Neural progenitor cell (in vitro differentiated cells): ENCODE data around the gene DYNLT1. TPM values are rescaled to one million over a fixed set of nuclear protein-coding genes. Genes with fewer than 3 reads are reported as not detected.
"Not testable (repeated sequence)": the region's sequence is repeated elsewhere in the genome, so short reads cannot be mapped to it uniquely, and the experiment has no call there.

Source experiments
- DNase-seq: peaks from one replicate; pipeline ENCODE4 v3.0.0-alpha.2; 2016; ENCODE audit warnings: low spot score
- H2AFZ ChIP-seq: fragments of 200-600 bp; sonication (generic); replicated peaks from 2 replicates; pipeline ENCODE4 v1.6.1; 2016; ENCODE audit warnings: antibody characterized with exemption
- H3F3A ChIP-seq: fragments of 200-600 bp; sonication (generic); 2 replicates; pipeline ENCODE4 v1.6.1; 2016; ENCODE audit warnings: antibody characterized with exemption, low read depth
- H3K27ac ChIP-seq: fragments of 200-600 bp; sonication (generic); 2 replicates; pipeline ENCODE4 v1.5.1; 2016; ENCODE audit warnings: mild to moderate bottlenecking
- H3K27me3 ChIP-seq: fragments of 200-600 bp; sonication (generic); 2 replicates; pipeline ENCODE4 v1.6.1; 2016; ENCODE audit warnings: mild to moderate bottlenecking, moderate library complexity
- H3K36me3 ChIP-seq: fragments of 200-600 bp; sonication (generic); 2 replicates; pipeline ENCODE4 v1.5.1; 2016
- H3K4me1 ChIP-seq: fragments of 200-600 bp; sonication (generic); 2 replicates; pipeline ENCODE4 v1.6.1; 2016; ENCODE audit warnings: mixed run types
- H3K4me2 ChIP-seq: fragments of 200-600 bp; sonication (generic); 2 replicates; pipeline ENCODE4 v1.6.1; 2016
- H3K4me3 ChIP-seq: fragments of 200-600 bp; sonication (generic); 2 replicates; pipeline ENCODE4 v1.5.1; 2016
- H3K79me2 ChIP-seq: fragments of 200-600 bp; sonication (generic); 2 replicates; pipeline ENCODE4 v1.6.1; 2016; ENCODE audit warnings: low read depth
- H3K9ac ChIP-seq: fragments of 200-600 bp; sonication (generic); 2 replicates; pipeline ENCODE4 v1.6.1; 2016
- H3K9me3 ChIP-seq: fragments of 200-600 bp; sonication (generic); 2 replicates; pipeline ENCODE4 v1.5.1; 2016; ENCODE audit warnings: low read depth
- H4K20me1 ChIP-seq: fragments of 200-600 bp; sonication (generic); 2 replicates; pipeline ENCODE4 v1.6.1; 2016; ENCODE audit warnings: low read depth
- H3K27ac Mint-ChIP-seq: 3 replicates; pipeline ENCODE4 v1.8.0; 2021; ENCODE audit warnings: mixed read lengths
- H3K27me3 Mint-ChIP-seq: 2 replicates; pipeline ENCODE4 v1.8.0; 2022; ENCODE audit warnings: low read depth, mild to moderate bottlenecking, inconsistent platforms, moderate library complexity, mixed read lengths; ENCODE audit not compliant: insufficient read depth
- H3K36me3 Mint-ChIP-seq: 3 replicates; pipeline ENCODE4 v1.8.0; 2021; ENCODE audit warnings: mixed read lengths
- H3K4me1 Mint-ChIP-seq: 3 replicates; pipeline ENCODE4 v1.8.0; 2021; ENCODE audit warnings: mixed read lengths
- H3K4me3 Mint-ChIP-seq: 3 replicates; pipeline ENCODE4 v1.8.0; 2021; ENCODE audit warnings: mild to moderate bottlenecking, moderate library complexity, mixed read lengths
- H3K9me3 Mint-ChIP-seq: 3 replicates; pipeline ENCODE4 v1.8.0; 2020; ENCODE audit warnings: mixed read lengths
- EZH2 ChIP-seq: fragments of 200-600 bp; sonication (generic); IDR thresholded peaks from 2 replicates; pipeline ENCODE4 v1.6.1; 2017; ENCODE audit warnings: antibody characterized with exemption, mild to moderate bottlenecking, moderate library complexity
- EZH2phosphoT487 ChIP-seq: fragments of 200-600 bp; sonication (generic); IDR thresholded peaks from 2 replicates; pipeline ENCODE4 v1.6.1; 2017; ENCODE audit warnings: antibody characterized with exemption
- total RNA-seq: library from RNA; depleted of rRNA; stranded (reverse); fragments of >200 nt; gene quantifications from 2 replicates; pipeline ENCODE4 v1.2.3, GENCODE V29; 2015; ENCODE audit warnings: low replicate concordance
- TF ChIP-seq, protein P1 (sequence below): fragments of 200-600 bp; sonication (generic); IDR thresholded peaks from 2 replicates; pipeline ENCODE4 v1.5.1; 2017; ENCODE audit warnings: antibody characterized with exemption, mild to moderate bottlenecking

DYNLT1 gene
- total RNA-seq, 1 donor from 2014 or later = 82.8 TPM

DNA sequence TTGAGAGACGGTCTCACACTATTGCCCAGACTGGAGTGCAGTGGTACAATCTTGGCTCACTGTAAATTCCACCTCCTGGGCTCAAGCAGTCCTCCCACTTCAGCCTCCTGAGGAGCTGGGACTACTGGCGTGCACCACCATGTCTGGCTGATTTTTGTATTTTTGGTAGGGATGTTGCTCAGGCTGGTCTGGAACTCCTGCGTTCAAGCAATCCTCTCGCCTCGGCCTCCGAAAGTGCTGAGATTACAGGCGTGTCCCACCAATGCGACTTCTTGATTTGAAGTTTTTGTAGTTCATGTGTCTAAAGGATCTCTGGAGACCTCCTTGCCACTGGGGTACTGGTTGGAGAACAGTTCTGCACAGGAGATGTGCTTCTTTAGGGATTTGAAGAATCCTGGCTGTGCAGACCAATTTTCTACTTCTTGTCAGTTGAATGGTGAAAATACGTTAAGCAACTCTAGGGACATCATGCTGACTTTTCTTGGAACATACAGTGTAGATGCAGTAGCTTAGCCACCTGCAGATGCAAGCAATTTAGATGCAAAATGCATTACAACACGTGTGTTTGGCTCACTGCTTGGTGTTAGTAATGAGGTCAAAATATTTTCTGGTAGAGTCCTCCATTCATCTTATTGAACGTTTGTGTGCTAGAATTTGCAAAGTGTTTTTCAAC is 33.5 kb upstream of the DYNLT1 start:
- Mint-ChIP-seq H3K4me1 (peaks cover 6% of the 10 kb centered on the region), H3K36me3 (no peaks in the 10 kb centered on the region), H3K27me3 (peaks cover 7% of the 10 kb centered on the region), H3K4me3 (no peak overlapping the region), H3K9me3 (peaks cover 6% of the 10 kb centered on the region), H3K27ac (no peak overlapping the region)
- Histone ChIP-seq H3K36me3 (no peaks in the 10 kb centered on the region), H4K20me1 (no peaks in the 10 kb centered on the region), H3K4me3 (no peak overlapping the region), H3K9me3 (no peaks in the 10 kb centered on the region), H3K27ac (no peak overlapping the region), H3F3A (no peaks in the 10 kb centered on the region), H3K4me2 (no peak overlapping the region), H3K9ac (no peak overlapping the region), H3K79me2 (no peaks in the 10 kb centered on the region), H2AFZ (no peak overlapping the region), H3K27me3 (no peaks in the 10 kb centered on the region), H3K4me1 (no peaks in the 10 kb centered on the region)
- no peak for TF ChIP-seq EZH2phosphoT487
- no peak for DNase-seq

DNA sequence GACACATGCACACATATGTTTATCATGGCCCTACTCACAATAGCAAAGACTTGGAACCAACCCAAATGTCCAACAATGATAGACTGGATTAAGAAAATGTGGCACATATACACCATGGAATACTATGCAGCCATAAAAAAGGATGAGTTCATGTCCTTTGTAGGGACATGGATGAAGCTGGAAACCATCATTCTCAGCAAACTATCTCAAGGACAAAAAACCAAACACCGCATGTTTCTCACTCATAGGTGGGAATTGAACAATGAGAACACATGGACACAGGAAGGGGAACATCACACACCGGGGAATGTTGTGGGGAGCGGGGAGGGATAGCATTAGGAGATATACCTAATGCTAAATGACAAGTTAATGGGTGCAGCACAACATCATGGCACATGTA is 32.6 kb upstream of the DYNLT1 start:
- not testable (repeated sequence) for H3K9me3 Mint-ChIP-seq, H3K27ac ChIP-seq, H2AFZ ChIP-seq, H3K79me2 ChIP-seq, H4K20me1 ChIP-seq, H3K9me3 ChIP-seq, H3K9ac ChIP-seq, H3F3A ChIP-seq, H3K4me1 Mint-ChIP-seq, H3K4me2 ChIP-seq, H3K4me1 ChIP-seq, H3K36me3 ChIP-seq, H3K36me3 Mint-ChIP-seq, DNase-seq, H3K4me3 ChIP-seq, H3K27ac Mint-ChIP-seq, H3K4me3 Mint-ChIP-seq, H3K27me3 Mint-ChIP-seq, H3K27me3 ChIP-seq

DNA sequence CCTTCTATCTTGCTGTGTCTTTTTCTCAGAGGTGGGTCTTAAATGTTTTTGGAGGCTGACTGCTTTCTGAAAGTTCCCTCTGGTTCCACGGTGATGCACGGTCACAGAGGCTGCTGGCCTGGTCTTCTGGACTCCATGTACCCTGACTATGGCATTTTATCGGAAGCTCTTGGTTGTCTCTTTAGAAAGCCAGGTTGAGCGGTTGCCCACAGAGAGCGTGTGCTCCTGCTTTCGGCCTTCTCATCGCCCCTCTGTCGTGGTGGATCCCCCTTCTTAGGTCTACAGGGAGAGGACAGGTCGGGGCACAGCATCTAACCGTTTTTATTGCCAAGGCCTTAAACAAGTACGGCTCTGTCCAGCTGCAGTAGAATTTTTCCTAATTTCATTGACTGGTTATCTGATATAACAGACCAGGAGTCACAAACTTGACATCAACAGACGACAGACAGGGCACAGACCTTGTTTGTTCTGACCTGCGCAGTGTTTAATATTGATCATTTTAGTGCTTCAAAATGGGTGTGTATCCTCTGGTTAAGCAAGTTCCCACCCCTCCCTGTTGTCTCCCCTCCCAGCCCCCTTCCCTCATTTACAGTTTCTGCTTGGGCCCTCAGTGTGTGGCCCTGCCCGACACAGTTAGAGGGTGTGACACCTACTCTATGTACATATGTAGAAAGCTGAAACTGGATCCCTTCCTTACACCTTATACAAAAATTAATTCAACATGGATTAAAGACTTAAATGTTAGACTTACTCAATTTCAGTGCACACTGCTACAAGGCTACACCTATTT is 30.0 kb upstream of the DYNLT1 start:
- H2AFZ ChIP-seq = no peak overlapping the region
- H3K9me3 ChIP-seq = no peaks in the 10 kb centered on the region
- DNase-seq = no peak
- H3K36me3 ChIP-seq = no peaks in the 10 kb centered on the region
- no peaks in the 10 kb centered on the region for H3K4me1 ChIP-seq
- no peak overlapping the region for H3K4me3 ChIP-seq
- H3K27ac ChIP-seq = no peak overlapping the region
- no peak overlapping the region for H3K4me3 Mint-ChIP-seq
- TF ChIP-seq EZH2phosphoT487 = no peak
- TF ChIP-seq EZH2 = no peak
- TF ChIP-seq, protein P1, sequence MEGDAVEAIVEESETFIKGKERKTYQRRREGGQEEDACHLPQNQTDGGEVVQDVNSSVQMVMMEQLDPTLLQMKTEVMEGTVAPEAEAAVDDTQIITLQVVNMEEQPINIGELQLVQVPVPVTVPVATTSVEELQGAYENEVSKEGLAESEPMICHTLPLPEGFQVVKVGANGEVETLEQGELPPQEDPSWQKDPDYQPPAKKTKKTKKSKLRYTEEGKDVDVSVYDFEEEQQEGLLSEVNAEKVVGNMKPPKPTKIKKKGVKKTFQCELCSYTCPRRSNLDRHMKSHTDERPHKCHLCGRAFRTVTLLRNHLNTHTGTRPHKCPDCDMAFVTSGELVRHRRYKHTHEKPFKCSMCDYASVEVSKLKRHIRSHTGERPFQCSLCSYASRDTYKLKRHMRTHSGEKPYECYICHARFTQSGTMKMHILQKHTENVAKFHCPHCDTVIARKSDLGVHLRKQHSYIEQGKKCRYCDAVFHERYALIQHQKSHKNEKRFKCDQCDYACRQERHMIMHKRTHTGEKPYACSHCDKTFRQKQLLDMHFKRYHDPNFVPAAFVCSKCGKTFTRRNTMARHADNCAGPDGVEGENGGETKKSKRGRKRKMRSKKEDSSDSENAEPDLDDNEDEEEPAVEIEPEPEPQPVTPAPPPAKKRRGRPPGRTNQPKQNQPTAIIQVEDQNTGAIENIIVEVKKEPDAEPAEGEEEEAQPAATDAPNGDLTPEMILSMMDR = no peak
- no peak overlapping the region for H3K4me2 ChIP-seq
- H3K79me2 ChIP-seq = no peaks in the 10 kb centered on the region
- no peaks in the 10 kb centered on the region for H4K20me1 ChIP-seq
- peaks cover 6% of the 10 kb centered on the region for H3K4me1 Mint-ChIP-seq
- H3F3A ChIP-seq = no peaks in the 10 kb centered on the region
- H3K36me3 Mint-ChIP-seq = no peaks in the 10 kb centered on the region
- H3K9ac ChIP-seq = no peak overlapping the region
- H3K9me3 Mint-ChIP-seq = peaks cover 6% of the 10 kb centered on the region
- no peak overlapping the region for H3K27ac Mint-ChIP-seq
- no peaks in the 10 kb centered on the region for H3K27me3 ChIP-seq
- peaks cover 5% of the 10 kb centered on the region for H3K27me3 Mint-ChIP-seq

DNA sequence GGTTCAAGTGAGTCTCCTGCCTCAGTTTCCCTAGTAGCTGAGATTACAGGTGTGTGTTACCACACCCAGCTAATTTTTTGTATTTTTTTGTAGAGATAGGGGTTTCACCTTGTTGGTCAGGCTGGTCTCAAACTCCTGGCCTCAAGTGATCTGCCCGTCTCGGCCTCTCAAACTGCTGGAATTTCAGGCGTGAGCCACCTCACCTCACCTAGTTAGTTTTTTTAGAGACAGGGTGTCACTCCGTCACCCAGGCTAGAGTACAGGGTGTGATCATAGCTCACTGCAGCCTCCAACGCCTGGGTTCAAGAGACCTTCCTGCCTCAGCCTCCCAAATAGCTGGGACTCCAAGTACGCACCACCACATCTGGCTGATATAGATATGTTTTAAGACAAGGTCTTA is 28.2 kb upstream of the DYNLT1 start:
- Histone ChIP-seq H3K36me3 (no peaks in the 10 kb centered on the region), H2AFZ (no peak overlapping the region), H3K4me3 (no peak overlapping the region), H3K4me1 (peaks cover 9% of the 10 kb centered on the region), H3K9me3 (no peaks in the 10 kb centered on the region), H3F3A (no peaks in the 10 kb centered on the region), H3K9ac (no peak overlapping the region), H3K79me2 (no peaks in the 10 kb centered on the region), H3K4me2 (no peak overlapping the region), H3K27ac (no peak overlapping the region), H3K27me3 (no peaks in the 10 kb centered on the region), H4K20me1 (no peaks in the 10 kb centered on the region)
- peaks cover 4% of the 10 kb centered on the region for H3K27me3 Mint-ChIP-seq
- H3K4me3 Mint-ChIP-seq = no peak overlapping the region
- no peak overlapping the region for H3K27ac Mint-ChIP-seq
- TF ChIP-seq EZH2 (no peak), EZH2phosphoT487 (no peak)
- DNase-seq = no peak
- H3K36me3 Mint-ChIP-seq = no peaks in the 10 kb centered on the region
- no peaks in the 10 kb centered on the region for H3K4me1 Mint-ChIP-seq
- H3K9me3 Mint-ChIP-seq = peaks cover 6% of the 10 kb centered on the region

DNA sequence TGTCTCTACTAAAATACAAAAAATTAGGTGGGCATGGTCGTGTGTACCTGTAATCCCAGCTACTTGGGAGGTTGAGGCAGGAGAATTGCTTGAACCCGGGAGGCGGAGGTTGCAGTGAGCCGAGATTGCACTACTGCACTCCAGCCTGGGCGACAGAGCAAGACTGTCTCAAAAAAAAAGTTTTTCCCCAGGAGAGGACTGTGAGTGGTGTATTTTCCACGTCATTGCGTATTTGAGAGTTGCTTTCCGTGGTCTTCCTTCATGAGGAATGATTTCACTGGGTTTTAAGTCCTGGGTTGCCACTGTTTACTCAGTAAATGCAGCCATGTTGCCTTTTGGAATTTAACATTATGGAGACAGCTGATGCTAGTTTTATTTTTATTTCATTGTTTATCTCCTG is 27.6 kb upstream of the DYNLT1 start:
- not testable (repeated sequence) for H4K20me1 ChIP-seq, H3K4me1 Mint-ChIP-seq, H3K4me3 ChIP-seq, H3K4me1 ChIP-seq, H3K9me3 ChIP-seq, DNase-seq, H3F3A ChIP-seq, H3K27me3 Mint-ChIP-seq, H3K79me2 ChIP-seq, H2AFZ ChIP-seq, H3K36me3 ChIP-seq, H3K27ac Mint-ChIP-seq, H3K4me3 Mint-ChIP-seq, H3K9me3 Mint-ChIP-seq, H3K9ac ChIP-seq, H3K27ac ChIP-seq, H3K27me3 ChIP-seq, H3K4me2 ChIP-seq, H3K36me3 Mint-ChIP-seq
